HepG2 (cell line): Measurements from ENCODE around the gene RPS27L. TPM values are rescaled to one million over a fixed set of nuclear protein-coding genes. Genes with fewer than 3 reads are reported as not detected.
A peak's percentile ranks its signal among the peaks of the same experiment; 100 is the strongest.

Experiments used
- ARHGAP35 ChIP-seq: sonication (generic); formaldehyde crosslinking; IDR thresholded peaks from 2 replicates; pipeline ENCODE4 v1.9.0; 2022; ENCODE audit warnings: mild to moderate bottlenecking, inconsistent platforms, moderate library complexity, missing genetic modification reagents, borderline replicate concordance
- E2F2 ChIP-seq: sonication (generic); formaldehyde crosslinking; IDR thresholded peaks from 2 replicates; pipeline ENCODE4 v1.4.0; 2020; ENCODE audit warnings: missing genetic modification reagents, borderline replicate concordance
- ELF1 ChIP-seq: sonication (generic); formaldehyde crosslinking; IDR thresholded peaks from 2 replicates; pipeline ENCODE4 v1.4.0; 2020; ENCODE audit warnings: missing genetic modification reagents
- ESRRA ChIP-seq: sonication (generic); formaldehyde crosslinking; IDR thresholded peaks from 2 replicates; pipeline ENCODE4 v1.5.1; 2020; ENCODE audit warnings: mild to moderate bottlenecking, low read depth, missing genetic modification reagents
- JARID2 ChIP-seq: sonication (generic); formaldehyde crosslinking; IDR thresholded peaks from 2 replicates; pipeline ENCODE4 v1.8.1; 2023; ENCODE audit warnings: missing genetic modification reagents, inconsistent platforms; ENCODE audit not compliant: insufficient replicate concordance
- MAFK ChIP-seq, 2 experiments: IDR thresholded peaks in 1 of 2; conservative IDR thresholded peaks in 1 of 2; 2 replicates each; pipeline ENCODE4 v1.6.1; 2011; ENCODE audit warnings: improper control_type of control experiment in 2 of 2, low read length in 2 of 2
- PAX8 ChIP-seq: sonication (generic); formaldehyde crosslinking; IDR thresholded peaks from 2 replicates; pipeline ENCODE4 v1.8.0; 2022; ENCODE audit warnings: mild to moderate bottlenecking, missing genetic modification reagents, borderline replicate concordance
- RXRA ChIP-seq: sonication (generic); formaldehyde crosslinking; IDR thresholded peaks from 2 replicates; pipeline ENCODE4 v1.5.1; 2020; ENCODE audit warnings: missing genetic modification reagents
- SKI ChIP-seq: fragments of 450-650 bp; IDR thresholded peaks from one replicate; pipeline ENCODE4 v1.6.1; 2018; ENCODE audit warnings: mild to moderate bottlenecking; ENCODE audit not compliant: partially characterized antibody
- ZNF142 ChIP-seq: sonication (generic); formaldehyde crosslinking; IDR thresholded peaks from 2 replicates; pipeline ENCODE4 v1.4.0; 2020; ENCODE audit warnings: missing genetic modification reagents
- ZNF441 ChIP-seq: sonication (generic); formaldehyde crosslinking; IDR thresholded peaks from 2 replicates; pipeline ENCODE4 v1.7.0; 2021; ENCODE audit warnings: missing genetic modification reagents, borderline replicate concordance
- ZNF501 ChIP-seq: sonication (generic); formaldehyde crosslinking; IDR thresholded peaks from 2 replicates; pipeline ENCODE4 v1.5.1; 2020; ENCODE audit warnings: mild to moderate bottlenecking, moderate library complexity, missing genetic modification reagents
- ZNF512 ChIP-seq: sonication (generic); formaldehyde crosslinking; IDR thresholded peaks from 2 replicates; pipeline ENCODE4 v1.4.0; 2020; ENCODE audit warnings: mild to moderate bottlenecking, missing genetic modification reagents
- ZNF724P ChIP-seq: sonication (generic); formaldehyde crosslinking; IDR thresholded peaks from 2 replicates; pipeline ENCODE4 v1.8.0; 2022; ENCODE audit warnings: missing genetic modification reagents, borderline replicate concordance
- ZNF766 ChIP-seq: sonication (generic); formaldehyde crosslinking; IDR thresholded peaks from 2 replicates; pipeline ENCODE4 v1.5.0; 2020; ENCODE audit warnings: missing genetic modification reagents, borderline replicate concordance
- ZSCAN12 ChIP-seq: sonication (generic); formaldehyde crosslinking; IDR thresholded peaks from 2 replicates; pipeline ENCODE4 v1.9.0; 2021; ENCODE audit warnings: mild to moderate bottlenecking, missing genetic modification reagents
- ZXDC ChIP-seq: sonication (generic); formaldehyde crosslinking; IDR thresholded peaks from 2 replicates; pipeline ENCODE4 v1.5.0; 2020; ENCODE audit warnings: mild to moderate bottlenecking, missing genetic modification reagents
- polyA plus RNA-seq, 8 experiments: library from polyadenylated mRNA; depleted of rRNA in 3 of 8; stranded (reverse) in 7 of 8; unstranded in 1 of 8; fragments of >200 nt; fragmentation: Illumina TruSeq in 4 of 8; extraction: Trizol in 4 of 8; gene quantifications; 2 replicates each; pipeline versions ENCODE4 v1.2.1 to v1.2.3, GENCODE V29; 2011 to 2016; ENCODE audit warnings: low read depth in 4 of 8, missing spikeins in 1 of 8, mixed read lengths in 1 of 8; ENCODE audit not compliant: insufficient read depth in 1 of 8
- total RNA-seq, 5 experiments: library from RNA; depleted of rRNA; stranded (reverse); fragments of >200 nt; fragmentation: Illumina TruSeq; extraction: Trizol; gene quantifications; 2 replicates each; pipeline ENCODE4 v1.2.3, GENCODE V29; 2016; ENCODE audit warnings: low read depth in 1 of 5

Gene RPS27L
- total and polyA plus RNA-seq, 2 of the 13 experiments (the other 11 are each of a cell fraction or from before 2014, with no cell fraction given), result 231 to 433 TPM

GRCh38 chr15:63157118-63157843, at the start of gene RPS27L (continued):
- TF ChIP-seq ZNF512, result no peak
- TF ChIP-seq ZNF501 (CRISPR knock-in tag), result peak; percentile 91
- TF ChIP-seq ELF1, result peak; percentile 99
- peak; percentile 75 for TF ChIP-seq JARID2 (CRISPR knock-in tag)
- TF ChIP-seq RXRA (CRISPR knock-in tag), result peak; percentile 41
- peak; percentile 24 for TF ChIP-seq ZNF441 (CRISPR knock-in tag)
- TF ChIP-seq MAFK (conservative IDR thresholded peaks at IDR 0.05 in 1 of 2, IDR thresholded peaks at IDR 0.05 in 1 of 2; ENCODE audit: low read length in 2 of 2), result no peak
- TF ChIP-seq SKI, result peak; percentile 32
- TF ChIP-seq PAX8 (CRISPR knock-in tag), result no peak
- TF ChIP-seq E2F2 (CRISPR knock-in tag), result 0 out of 2 replicates have a peak, but pooled peaks have one; percentile 37
- peak; percentile 85; the same call in 1 of the 2 replicates for TF ChIP-seq ZNF766 (CRISPR knock-in tag)
- TF ChIP-seq ZSCAN12 (CRISPR knock-in tag), result peak; percentile 88; the same call in 1 of the 2 replicates
- TF ChIP-seq ZNF724P (CRISPR knock-in tag), result peak; percentile 68; the same call in 1 of the 2 replicates
- 0 out of 2 replicates have a peak, but pooled peaks have one; percentile 12 for TF ChIP-seq ESRRA (CRISPR knock-in tag)
- TF ChIP-seq ZXDC, result peak; percentile 57
- TF ChIP-seq ARHGAP35 (CRISPR knock-in tag), result peak; percentile 55; the same call in 1 of the 2 replicates
- peak; percentile 75 for TF ChIP-seq ZNF142 (CRISPR knock-in tag)
